ENCODE results near the gene IGSF1. TPM values are rescaled to one million over a fixed set of nuclear protein-coding genes. Genes with fewer than 3 reads are reported as not detected.

IGSF1 gene
- total RNA-seq, 1 experiment from 2014 or later = 0.14 TPM

Other genes starting within 250 kb of the IGSF1 start
- gene ARHGAP36, start 231.0 kb downstream of the IGSF1 start, total RNA-seq (2014; rRNA removed; shearing (Covaris generic)) = not detected in 2 replicates

Data from G401 (cell line).